K562 (cell line): ENCODE measurements around the gene PRDM15. TPM values are rescaled to one million over a fixed set of nuclear protein-coding genes. Genes with fewer than 3 reads are reported as not detected.
A peak's percentile ranks its signal among the peaks of the same experiment; 100 is the strongest.

ENCODE experiments used
- ATAC-seq: fragments of 200-7000 bp; cut with Tn5 transposase; 3 replicates; pipeline ENCODE4 v1.9.1; 2020; ENCODE audit warnings: moderate library complexity
- BruUV-seq: library from RNA; stranded (reverse); fragments of 400-500 nt; replicated peaks from 2 replicates; lab custom pipeline; 2021; lab: Mats Ljungman, UMichigan
- CTCF ChIA-PET: fragments of 300-600 bp; formaldehyde crosslinking; extraction: SDS; loops from one replicate; lab custom pipeline; 2021; ENCODE audit warnings: low intra/inter-chr PET ratio; lab: Yijun Ruan, JAX
- POLR2A ChIA-PET: fragments of 300-600, 350-650 bp; sonication (Branson Sonifier 250); formaldehyde crosslinking; extraction: SDS; loops from one replicate; lab custom pipeline; 2021; ENCODE audit warnings: antibody characterized with exemption, inconsistent platforms; lab: Yijun Ruan, JAX
- DNase-seq, 4 experiments: peaks; one replicate each; pipeline versions ENCODE4 v3.0.0 to v3.0.0-alpha.2; 2011 to 2018; ENCODE audit warnings: low spot score in 3 of 4, mixed read lengths in 3 of 4; ENCODE audit errors: extremely low read depth in 1 of 4
- FAIRE-seq: peaks from 2 replicates; lab custom pipeline; 2011; peaks lifted over from hg19 to GRCh38; lab: Jason Lieb, UNC
- H2AFZ ChIP-seq: 2 replicates; pipeline ENCODE4 v1.6.0; 2011; ENCODE audit warnings: low read depth, low read length, control low read depth, inconsistent platforms
- H3K27ac ChIP-seq: fragments of 200-600 bp; 3 replicates; pipeline ENCODE4 v1.8.0; 2011; ENCODE audit warnings: low read depth, mild to moderate bottlenecking, control low read depth, inconsistent platforms, low read length, moderate library complexity, mixed read lengths; ENCODE audit errors: extremely low read depth
- H3K27me3 ChIP-seq, 2 experiments: fragments of 300-600 bp in 1 of 2; 2 replicates in 1 of 2; 3 replicates in 1 of 2; pipeline versions ENCODE4 v1.6.0 to v1.8.0; 2011; ENCODE audit warnings: inconsistent platforms in 2 of 2, low read length in 2 of 2, mild to moderate bottlenecking in 1 of 2, mixed read lengths in 1 of 2, moderate library complexity in 1 of 2; ENCODE audit not compliant: control insufficient read depth in 2 of 2, insufficient read depth in 2 of 2
- H3K36me3 ChIP-seq: fragments of 300-600 bp; 3 replicates; pipeline ENCODE4 v1.8.0; 2011; ENCODE audit warnings: mild to moderate bottlenecking, low read length, inconsistent platforms; ENCODE audit not compliant: control insufficient read depth, insufficient read depth
- H3K4me1 ChIP-seq, 2 experiments: fragments of 200-600 bp in 1 of 2; replicated peaks in 1 of 2; 2 replicates in 1 of 2; 3 replicates in 1 of 2; pipeline versions ENCODE4 v1.5.1 to v1.8.0; 2011; ENCODE audit warnings: inconsistent platforms in 2 of 2, low read length in 2 of 2, mild to moderate bottlenecking in 1 of 2, mixed read lengths in 1 of 2, moderate library complexity in 1 of 2; ENCODE audit not compliant: control insufficient read depth in 2 of 2, insufficient read depth in 2 of 2
- H3K4me2 ChIP-seq: 2 replicates; pipeline ENCODE4 v1.6.1; 2011; ENCODE audit warnings: low read length, control low read depth, inconsistent platforms, mixed read lengths; ENCODE audit not compliant: insufficient read depth
- H3K4me3 ChIP-seq: fragments of 200-600 bp; sonication (generic), shearing (Covaris generic); 2 replicates; pipeline ENCODE4 v1.5.1; 2016; ENCODE audit warnings: control low read depth, inconsistent platforms
- H3K79me2 ChIP-seq: fragments of 200-600 bp; 3 replicates; pipeline ENCODE4 v1.8.0; 2011; ENCODE audit warnings: low read length, inconsistent platforms; ENCODE audit not compliant: control insufficient read depth, insufficient read depth
- H3K9ac ChIP-seq, 2 experiments: 2 replicates each; pipeline versions ENCODE4 v1.6.0 to v1.6.1; 2011; ENCODE audit warnings: low read depth in 2 of 2, low read length in 2 of 2, control low read depth in 1 of 2, inconsistent platforms in 1 of 2, mild to moderate bottlenecking in 1 of 2, mixed read lengths in 1 of 2; ENCODE audit not compliant: insufficient read depth in 1 of 2
- H3K9me1 ChIP-seq: one replicate; pipeline ENCODE4 v1.6.0; 2011; ENCODE audit warnings: inconsistent platforms, mild to moderate bottlenecking, low read length, moderate library complexity; ENCODE audit not compliant: control insufficient read depth, insufficient read depth
- H3K9me3 ChIP-seq: replicated peaks from 2 replicates; pipeline ENCODE4 v1.5.1; 2011; ENCODE audit warnings: low read depth, low read length, inconsistent platforms; ENCODE audit not compliant: control insufficient read depth, insufficient read depth
- H4K20me1 ChIP-seq: replicated peaks from 2 replicates; pipeline ENCODE4 v1.6.1; 2011; ENCODE audit warnings: low read length, inconsistent platforms, mixed read lengths; ENCODE audit not compliant: control insufficient read depth, insufficient read depth
- SMARCA5 ChIP-seq: fragments of 450-650 bp; IDR thresholded peaks from 2 replicates; pipeline ENCODE4 v1.6.1; 2016
- ZNF512 ChIP-seq: IDR thresholded peaks from 2 replicates; pipeline ENCODE4 v1.6.1; 2016; ENCODE audit warnings: missing genetic modification characterization, missing compliant biosample characterization
- WGBS: fragments of 100-300 bp; shearing (Covaris generic); methylation state at CpG from one replicate; pipeline ENCODE4 v1.1.6; 2016; ENCODE audit warnings: low coverage, mixed read lengths; ENCODE audit not compliant: insufficient coverage; ENCODE audit errors: missing lambda C conversion rate; 5-methylcytosine and 5-hydroxymethylcytosine counted together
- in situ Hi-C: fragments of 300-500 bp; cut with MboI; formaldehyde crosslinking; loops from 4 replicates; pipeline ENCODE4 v1.15.0; 2018; ENCODE audit warnings: inconsistent platforms, mixed read lengths
- intact Hi-C: fragments of 100-400 bp; cut with micrococcal nuclease; formaldehyde crosslinking; loops from 2 replicates; pipeline ENCODE4 v1.14.2; 2022
- polyA plus RNA-seq, 8 experiments: library from polyadenylated mRNA; depleted of rRNA in 4 of 8; stranded (reverse) in 5 of 8; unstranded in 3 of 8; fragments of >200 nt; fragmentation: Nextera tagmentation in 2 of 8; fragmentation: Illumina TruSeq in 1 of 8; extraction: Ambion mirVana in 2 of 8; extraction: Trizol in 1 of 8; gene quantifications; 2 replicates each; pipeline versions ENCODE4 v1.2.1 to v1.2.3, GENCODE V29; 2011 to 2014; ENCODE audit warnings: inconsistent platforms in 1 of 8, missing spikeins in 1 of 8
- total RNA-seq, 7 experiments: library from RNA; depleted of rRNA in 6 of 7; stranded (reverse); fragments of >200 nt in 6 of 7; fragmentation: Illumina TruSeq in 2 of 7; extraction: Trizol in 2 of 7; gene quantifications; 2 replicates each; pipeline versions ENCODE4 v1.2.1 to v1.2.3, GENCODE V29; 2011 to 2021; ENCODE audit warnings: low replicate concordance in 1 of 7

PRDM15 gene
- total and polyA plus RNA-seq, 9 of the 15 experiments (the other 6 are each of a cell fraction or from before 2014, with no cell fraction given): 0.93 to 9.2 (median 6.2) TPM

GRCh38 chr21:41780337-41781049 is 98.7 kb downstream of the PRDM15 start:
- no peaks in the 10 kb centered on the region for H3K9me3 ChIP-seq
- no peak for FAIRE-seq
- ATAC-seq: no peak
- no peak for DNase-seq
- intact Hi-C loops: no loop called here
- 0% methylated on average over 1 of the region's 1 CpG for WGBS
- POLR2A ChIA-PET: interaction anchor here (0.7 kb wide), 1 partner anchor 12 kb away, joined by 4 read pairs; no protein-coding TSS in a partner anchor
- no peaks in the 10 kb centered on the region for H3K9me1 ChIP-seq
- CTCF ChIA-PET: no interaction called here
- H4K20me1 ChIP-seq: 0 out of 2 replicates have a peak, but pooled peaks cover 2% of the 10 kb centered on the region
- H3K4me3 ChIP-seq: no peak overlapping the region
- no peaks in the 10 kb centered on the region for H3K36me3 ChIP-seq
- H3K27ac ChIP-seq: no peak overlapping the region
- TF ChIP-seq ZNF512 (tag): peak; percentile 40
- no peak for TF ChIP-seq SMARCA5
- H2AFZ ChIP-seq: no peak overlapping the region
- in situ Hi-C loops: loop anchor here (5.0 kb wide), 1 partner anchor 168 kb away; no protein-coding TSS in a partner anchor
- H3K4me2 ChIP-seq: no peak overlapping the region
- no TSS peak for BruUV-seq
- peaks cover 6 to 20% of the 10 kb centered on the region in 2 experiments; a peak in 4 of 5 replicates for H3K4me1 ChIP-seq
- H3K79me2 ChIP-seq: no peaks in the 10 kb centered on the region
- peaks cover 22 to 36% of the 10 kb centered on the region in 2 experiments for H3K27me3 ChIP-seq
- H3K9ac ChIP-seq: no peak overlapping the region
